HG03280 (cell line): ENCODE data around the gene HNRNPA2B1.
"Not testable (repeated sequence)": the region's sequence is repeated elsewhere in the genome, so short reads cannot be mapped to it uniquely, and the experiment has no call there.

Experiments
- ATAC-seq: cut with Tn5 transposase; IDR thresholded peaks from one replicate; pipeline ENCODE4 v1.9.1; 2021; ENCODE audit warnings: mild to moderate bottlenecking, moderate library complexity; ENCODE audit not compliant: unreplicated experiment

The HNRNPA2B1 gene

DNA sequence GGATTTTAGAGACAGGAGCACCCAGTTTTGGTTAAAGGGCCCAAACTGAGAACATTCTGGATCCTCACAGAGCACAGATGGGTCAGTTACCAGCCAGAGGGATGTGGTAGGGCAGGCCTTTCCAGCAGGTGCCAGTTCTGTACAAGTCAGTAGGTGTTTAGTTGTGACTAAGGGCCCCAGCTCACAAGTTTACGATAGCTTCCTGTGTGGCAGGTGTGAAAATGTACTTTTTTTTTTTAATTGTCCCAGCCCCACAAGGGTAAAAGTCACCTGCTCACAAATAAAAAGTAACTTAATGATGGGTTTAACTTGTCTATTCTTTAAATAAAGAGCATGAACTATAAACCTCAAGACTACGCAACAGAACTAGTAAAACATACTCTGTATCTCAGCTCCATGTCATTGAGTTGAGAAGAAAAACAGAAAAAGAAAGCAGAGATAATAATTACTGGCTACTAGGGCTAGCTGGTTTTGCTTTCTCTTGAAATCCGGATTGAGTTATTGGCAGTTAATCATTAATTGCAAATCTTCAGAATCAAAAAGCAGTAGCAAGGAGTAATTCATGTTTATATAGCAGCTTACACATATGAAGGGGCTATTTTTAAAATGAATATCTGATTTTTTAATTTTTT, 33.1 kb downstream of the HNRNPA2B1 start:
- peak; percentile 67 for ATAC-seq

DNA sequence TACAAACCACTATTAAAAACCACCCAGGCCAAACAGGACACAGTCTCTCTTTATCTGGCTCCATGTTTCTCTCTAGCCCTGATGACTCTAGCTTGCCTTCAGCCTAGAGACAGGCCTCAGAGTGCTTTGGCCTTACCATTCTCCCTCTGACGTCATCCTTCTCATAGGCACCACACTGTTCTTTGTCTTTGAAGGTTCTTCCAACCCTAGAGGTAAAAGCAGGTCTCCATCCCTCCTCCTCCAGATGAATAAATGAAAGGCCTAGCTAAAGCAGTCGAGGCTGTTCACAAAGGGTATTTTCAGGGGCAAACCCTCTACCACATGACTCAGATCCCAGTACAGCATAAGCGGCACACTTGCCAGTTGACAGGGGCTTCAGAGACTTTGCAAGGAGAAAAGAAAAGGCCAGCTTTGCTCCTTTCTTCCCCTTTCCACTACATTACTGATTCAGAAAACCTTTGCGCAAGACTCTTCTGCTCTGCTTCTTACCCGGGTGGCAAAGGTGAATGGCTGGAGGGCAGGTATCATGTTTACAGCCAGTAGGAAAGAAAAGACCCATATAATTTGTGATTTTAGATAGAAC, 33.8 kb downstream of the HNRNPA2B1 start:
- ATAC-seq: no peak

DNA sequence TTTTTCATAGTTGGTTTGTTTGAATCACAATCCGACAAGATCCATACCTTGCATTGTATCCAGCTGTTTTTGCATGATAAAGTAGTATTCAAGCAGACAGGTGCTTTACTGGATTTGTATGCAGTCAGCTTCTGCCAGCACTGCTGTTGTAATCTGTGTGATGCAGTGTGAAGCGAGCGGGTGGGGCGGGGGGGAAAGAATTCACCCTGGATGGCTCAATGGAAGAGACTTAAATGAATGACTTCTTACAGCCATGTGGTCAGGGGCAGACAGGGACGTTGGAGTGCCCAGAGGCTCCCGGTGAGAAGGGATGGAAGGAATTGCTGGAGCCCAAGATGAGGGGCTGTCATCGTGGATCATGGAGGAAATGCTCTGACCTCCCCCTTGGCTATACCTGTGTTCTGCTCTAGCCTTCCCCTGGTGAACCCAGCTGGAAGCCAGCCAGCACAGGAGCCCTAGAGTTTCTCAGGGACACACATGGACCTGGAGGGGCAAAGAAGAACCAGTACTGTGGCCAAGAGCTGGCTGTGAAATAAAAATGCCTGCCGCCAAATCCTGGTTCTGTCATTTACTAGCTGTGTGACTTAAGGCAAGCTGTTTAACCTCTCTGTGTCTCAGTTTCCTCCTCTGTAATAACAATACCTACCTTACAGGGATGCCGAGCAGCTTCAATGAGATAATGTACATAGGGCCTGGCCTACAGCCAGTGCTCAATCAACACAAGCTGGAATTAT, 34.4 kb downstream of the HNRNPA2B1 start:
- ATAC-seq: no peak

DNA sequence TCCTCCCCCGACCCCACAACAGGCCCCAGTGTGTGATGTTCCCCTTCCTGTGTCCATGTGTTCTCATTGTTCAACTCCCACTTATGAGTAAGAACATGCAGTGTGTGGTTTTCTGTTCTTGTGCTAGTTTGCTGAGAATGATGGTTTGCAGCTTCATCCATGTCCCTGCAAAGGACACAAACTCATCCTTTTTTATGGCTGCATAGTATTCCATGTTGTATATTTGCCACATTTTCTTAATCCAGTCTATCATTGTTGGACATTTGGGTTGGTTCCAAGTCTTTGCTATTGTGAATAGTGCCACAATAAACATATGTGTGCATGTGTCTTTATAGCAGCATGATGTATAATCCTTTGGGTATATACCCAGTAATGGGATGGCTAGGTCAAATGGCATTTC, 36.7 kb downstream of the HNRNPA2B1 start:
- not testable (repeated sequence) for ATAC-seq

GRCh38 chr7:26162431-26162830, 38.1 kb downstream of the HNRNPA2B1 start:
- ATAC-seq: no peak

- no peak for ATAC-seq
Observed at GRCh38 chr7:26160896-26161295, 39.6 kb downstream of the HNRNPA2B1 start.

DNA sequence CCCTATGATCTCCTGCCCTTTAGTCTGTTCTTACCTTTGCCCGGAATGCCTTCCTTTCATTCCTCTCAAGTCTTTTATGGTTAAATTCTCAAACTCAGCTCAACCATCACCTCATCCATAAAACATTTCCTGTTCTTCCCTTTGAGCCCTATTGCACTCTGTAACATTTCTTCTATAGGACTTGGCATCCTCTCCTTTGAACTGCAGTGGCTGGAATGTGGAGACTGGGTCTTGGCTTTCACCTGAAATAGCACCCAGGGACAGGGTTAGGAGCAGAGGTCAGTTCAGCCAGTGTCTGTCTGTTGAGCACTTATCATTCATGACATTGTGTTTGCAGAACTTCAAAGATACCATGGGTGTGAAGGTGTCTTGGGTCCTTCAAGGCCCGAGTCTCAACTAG, 41.3 kb downstream of the HNRNPA2B1 start:
- ATAC-seq: no peak

DNA sequence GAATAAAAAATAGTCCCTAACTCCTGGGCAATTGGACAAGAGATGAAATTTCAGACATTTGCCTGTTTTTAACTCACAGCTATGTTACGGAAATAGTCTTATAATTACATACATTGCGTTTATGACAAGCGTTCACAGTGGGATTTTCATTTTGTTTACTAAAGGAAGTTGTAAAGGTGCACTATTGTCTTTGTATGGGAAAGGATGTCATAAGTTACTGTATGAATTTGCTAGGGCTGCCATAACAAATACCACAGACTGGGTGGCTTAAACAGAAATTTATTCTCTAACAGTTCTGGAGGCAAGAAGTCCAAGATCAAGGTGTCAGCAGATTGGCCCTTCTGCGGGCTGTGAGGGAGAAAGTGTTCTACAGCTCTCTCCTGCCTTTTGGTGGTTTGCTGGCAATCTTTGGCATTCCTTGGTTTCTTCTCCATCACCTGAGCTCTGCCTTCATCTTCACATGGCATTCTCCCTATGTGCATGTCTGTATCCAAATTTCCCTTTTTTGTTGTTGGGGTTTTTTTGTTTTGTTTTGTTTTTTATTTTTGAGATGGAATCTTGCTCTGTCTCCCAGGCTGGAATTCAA, 42.9 kb downstream of the HNRNPA2B1 start:
- ATAC-seq: no peak

DNA sequence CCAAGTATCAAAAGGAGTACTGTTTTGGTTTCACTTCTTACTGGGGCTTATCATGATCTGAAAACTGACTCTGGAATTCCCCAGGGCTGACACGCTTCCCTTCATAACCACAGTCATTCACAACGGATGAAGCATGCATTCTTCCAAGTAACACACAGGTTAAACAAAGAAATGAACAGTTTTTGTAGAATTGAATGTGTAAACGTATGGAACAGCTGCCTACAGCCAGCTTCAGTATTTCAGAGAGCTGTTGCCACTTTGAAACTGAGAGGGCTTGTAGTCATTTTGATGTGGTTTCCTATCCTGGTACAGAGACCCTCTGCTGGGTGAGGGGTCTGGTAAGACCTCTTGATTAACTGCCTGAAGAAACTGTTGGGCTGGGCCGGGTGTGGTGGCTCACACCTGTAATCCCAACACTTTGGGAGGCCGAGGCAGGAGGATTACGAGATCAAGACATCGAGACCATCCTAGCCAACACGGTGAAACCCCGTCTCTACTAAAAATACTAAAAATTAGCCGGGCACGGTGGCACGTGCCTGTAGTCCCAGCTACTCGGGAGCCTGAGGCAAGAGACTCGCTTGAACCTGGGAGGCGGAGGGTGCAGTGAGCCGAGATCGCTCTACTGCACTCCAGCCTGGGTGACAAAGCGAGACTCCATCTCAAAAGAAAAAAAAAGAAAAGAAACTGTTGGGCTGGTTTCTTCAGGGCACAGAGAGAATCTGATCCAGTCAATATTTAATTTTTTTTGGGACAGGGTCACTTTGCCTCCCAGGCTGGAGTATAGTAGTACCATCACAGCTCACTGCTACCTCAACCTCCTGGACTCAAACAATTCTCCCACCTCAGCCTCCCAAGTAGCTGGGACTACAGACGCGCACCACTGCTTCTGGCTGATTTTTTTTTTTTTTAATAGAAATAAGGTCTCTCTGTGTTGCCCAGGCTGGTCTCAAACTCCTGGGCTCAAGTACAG, 43.8 kb downstream of the HNRNPA2B1 start:
- ATAC-seq: no peak

- ATAC-seq: no peak
Observed at GRCh38 chr7:26155531-26156375, 44.8 kb downstream of the HNRNPA2B1 start.

- ATAC-seq: no peak
Observed at GRCh38 chr7:26153823-26154783, 46.4 kb downstream of the HNRNPA2B1 start.

- ATAC-seq: no peak
Observed at GRCh38 chr7:26153241-26153822, 47.2 kb downstream of the HNRNPA2B1 start.

DNA sequence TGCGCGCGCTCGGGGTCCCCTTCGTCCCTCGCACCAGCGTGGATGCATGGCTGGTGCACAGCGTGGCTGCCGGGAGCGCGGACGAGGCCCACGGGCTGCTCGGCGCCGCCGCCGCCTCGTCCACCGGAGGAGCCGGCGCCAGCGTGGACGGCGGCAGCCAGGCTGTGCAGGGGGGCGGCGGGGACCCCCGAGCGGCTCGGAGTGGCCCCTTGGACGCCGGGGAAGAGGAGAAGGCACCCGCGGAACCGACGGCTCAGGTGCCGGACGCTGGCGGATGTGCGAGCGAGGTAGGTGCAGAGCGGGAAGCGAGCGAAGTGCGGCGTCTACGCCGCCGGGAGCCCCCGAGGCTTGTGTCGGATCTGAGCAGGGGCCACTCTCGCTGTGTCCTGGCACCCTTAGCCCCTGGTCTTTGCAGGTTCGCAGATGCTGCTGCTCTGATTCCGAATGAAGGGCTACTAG, 47.7 kb downstream of the HNRNPA2B1 start:
- peak; percentile 24 for ATAC-seq

DNA sequence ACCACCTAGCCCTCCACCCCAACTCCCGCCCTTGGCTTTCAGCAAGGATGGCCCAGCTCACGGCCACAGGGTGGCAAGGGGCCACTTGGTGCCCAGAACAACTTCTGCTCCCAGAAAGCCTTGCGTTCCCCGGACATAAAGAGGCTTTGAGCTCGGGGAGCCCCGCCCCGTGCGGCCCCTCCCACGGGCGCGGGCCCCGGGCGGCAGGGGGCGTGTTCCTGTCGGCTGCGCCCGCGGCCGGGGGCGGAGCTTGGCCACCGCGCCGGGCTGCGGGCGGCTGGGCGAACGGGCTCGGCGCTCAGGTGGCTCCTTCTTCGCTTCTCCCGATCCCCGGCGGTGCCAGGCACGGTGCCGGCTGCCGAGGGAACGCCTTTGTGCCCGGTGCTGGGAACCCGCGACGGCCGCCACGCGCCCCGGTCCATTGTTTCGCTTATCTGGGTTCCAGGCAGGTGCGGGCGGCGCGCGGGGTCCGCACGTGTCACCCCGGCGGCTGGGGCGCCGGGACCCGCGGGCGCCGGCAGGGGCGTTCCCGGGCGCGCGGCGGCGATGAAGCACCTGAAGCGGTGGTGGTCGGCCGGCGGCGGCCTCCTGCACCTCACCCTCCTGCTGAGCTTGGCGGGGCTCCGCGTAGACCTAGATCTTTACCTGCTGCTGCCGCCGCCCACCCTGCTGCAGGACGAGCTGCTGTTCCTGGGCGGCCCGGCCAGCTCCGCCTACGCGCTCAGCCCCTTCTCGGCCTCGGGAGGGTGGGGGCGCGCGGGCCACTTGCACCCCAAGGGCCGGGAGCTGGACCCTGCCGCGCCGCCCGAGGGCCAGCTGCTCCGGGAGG, 48.4 kb downstream of the HNRNPA2B1 start, which contains the start of gene NFE2L3:
TSS of gene NFE2L3 (plus strand) at position 246 of the 829 bp plus-strand sequence. CDS start at position 547, 301 bp downstream.
- ATAC-seq: peak; percentile 72

DNA sequence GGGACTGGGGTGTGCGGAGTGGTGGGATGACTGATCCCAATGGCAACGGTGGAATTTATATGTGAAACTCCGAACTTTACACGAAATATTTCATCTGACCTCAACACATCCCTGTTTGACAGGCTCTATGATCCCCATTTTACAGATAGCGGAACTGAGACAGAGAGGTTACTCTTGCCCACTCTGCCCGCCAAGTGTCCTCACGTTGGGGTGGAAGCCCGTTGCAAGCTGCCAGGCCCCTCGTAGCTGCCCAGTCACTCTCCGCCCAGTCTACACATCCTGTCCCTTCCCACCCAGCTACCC, 48.9 kb downstream of the HNRNPA2B1 start:
- no peak for ATAC-seq

- ATAC-seq: no peak
Observed at GRCh38 chr7:26151096-26151495, 49.5 kb downstream of the HNRNPA2B1 start.

- ATAC-seq: no peak
Observed at GRCh38 chr7:26149391-26149977, 51.1 kb downstream of the HNRNPA2B1 start.
